Keratinocyte (primary cell): Measurements from ENCODE around the gene HOXB6. TPM values are rescaled to one million over a fixed set of nuclear protein-coding genes. Genes with fewer than 3 reads are reported as not detected.
A peak's percentile ranks its signal among the peaks of the same experiment; 100 is the strongest.

Experiments used
- DNase-seq: peaks from one replicate; pipeline ENCODE4 v3.0.0-alpha.2; 2011; ENCODE audit warnings: low read depth, missing footprints, low spot score
- FAIRE-seq: peaks from 2 replicates; lab custom pipeline; 2011; peaks lifted over from hg19 to GRCh38; lab: Jason Lieb, UNC
- H2AFZ ChIP-seq: 2 replicates; pipeline ENCODE4 v1.6.0; 2012; ENCODE audit warnings: low read length, control low read depth, inconsistent platforms; ENCODE audit not compliant: control insufficient read depth
- H3K27ac ChIP-seq: 2 replicates; pipeline ENCODE4 v1.5.1; 2011; ENCODE audit warnings: low read length; ENCODE audit not compliant: control insufficient read depth, insufficient read depth
- H3K27me3 ChIP-seq: 3 replicates; pipeline ENCODE4 v1.6.0; 2011; ENCODE audit warnings: low read length; ENCODE audit not compliant: control insufficient read depth, insufficient read depth; ENCODE audit errors: extremely low read depth
- H3K36me3 ChIP-seq, 2 experiments: 2 replicates in 1 of 2; 3 replicates in 1 of 2; pipeline ENCODE4 v1.5.1; 2011; ENCODE audit warnings: low read length in 2 of 2, mild to moderate bottlenecking in 1 of 2; ENCODE audit not compliant: control insufficient read depth in 2 of 2, insufficient read depth in 2 of 2; ENCODE audit errors: extremely low read depth in 1 of 2
- H3K4me1 ChIP-seq: 3 replicates; pipeline ENCODE4 v1.5.1; 2011; ENCODE audit warnings: low read length; ENCODE audit not compliant: control insufficient read depth, insufficient read depth; ENCODE audit errors: extremely low read depth
- H3K4me2 ChIP-seq: 3 replicates; pipeline ENCODE4 v1.6.0; 2011; ENCODE audit warnings: low read depth, low read length; ENCODE audit not compliant: control insufficient read depth, insufficient read depth; ENCODE audit errors: extremely low read depth
- H3K4me3 ChIP-seq, 3 experiments: fragments of 200-600 bp in 1 of 3; sonication (generic) in 1 of 3; 2 replicates in 2 of 3; 3 replicates in 1 of 3; pipeline ENCODE4 v1.5.1; 2011 to 2016; ENCODE audit warnings: low read length in 3 of 3, mild to moderate bottlenecking in 3 of 3, control low read depth in 2 of 3, inconsistent platforms in 1 of 3, low read depth in 1 of 3, mixed read lengths in 1 of 3, mixed run types in 1 of 3, moderate library complexity in 1 of 3; ENCODE audit not compliant: control insufficient read depth in 2 of 3, insufficient read depth in 2 of 3; ENCODE audit errors: extremely low read depth in 1 of 3
- H3K79me2 ChIP-seq: 2 replicates; pipeline ENCODE4 v1.6.0; 2012; ENCODE audit warnings: low read length; ENCODE audit not compliant: control insufficient read depth, insufficient read depth
- H3K9ac ChIP-seq: 3 replicates; pipeline ENCODE4 v1.6.0; 2011; ENCODE audit warnings: low read length; ENCODE audit not compliant: control insufficient read depth, insufficient read depth; ENCODE audit errors: extremely low read depth
- H3K9me1 ChIP-seq: 3 replicates; pipeline ENCODE4 v1.6.0; 2011; ENCODE audit warnings: low read length; ENCODE audit not compliant: control insufficient read depth, insufficient read depth; ENCODE audit errors: extremely low read depth
- H3K9me3 ChIP-seq: 2 replicates; pipeline ENCODE4 v1.5.1; 2012; ENCODE audit warnings: low read depth, low read length; ENCODE audit not compliant: control insufficient read depth
- H4K20me1 ChIP-seq: 3 replicates; pipeline ENCODE4 v1.6.0; 2011; ENCODE audit warnings: low read length; ENCODE audit not compliant: control insufficient read depth, insufficient read depth; ENCODE audit errors: extremely low read depth
- CTCF ChIP-seq, 3 experiments: IDR thresholded peaks in 1 of 3; conservative IDR thresholded peaks in 1 of 3; optimal IDR thresholded peaks in 1 of 3; 2 replicates in 2 of 3; 3 replicates in 1 of 3; pipeline versions ENCODE3 to v1.5.1; 2011; ENCODE audit warnings: low read length in 3 of 3, mild to moderate bottlenecking in 3 of 3, moderate library complexity in 2 of 3, control low read depth in 1 of 3, inconsistent platforms in 1 of 3; ENCODE audit not compliant: insufficient read depth in 2 of 3; ENCODE audit errors: extremely low read depth in 1 of 3
- EZH2 ChIP-seq: IDR thresholded peaks from one replicate; pipeline ENCODE4 v1.6.1; 2012; ENCODE audit warnings: inconsistent platforms, mild to moderate bottlenecking, low read length, moderate library complexity
- dilution Hi-C: fragments of 300-500 bp; cut with MboI; formaldehyde crosslinking; loops from one replicate; pipeline ENCODE4 v1.7.0; 2020; ENCODE audit warnings: low sequenced_read_pairs; ENCODE audit not compliant: extremely low pct_ligation_motif_present
- polyA plus RNA-seq, 5 experiments: library from polyadenylated mRNA; depleted of rRNA in 3 of 5; stranded (reverse) in 3 of 5; stranded (forward) in 1 of 5; unstranded in 1 of 5; fragments of >200 nt; gene quantifications; 1 replicate in 1 of 5; 2 replicates in 3 of 5; 3 replicates in 1 of 5; pipeline versions ENCODE4 v1.2.1 to v1.2.3, GENCODE V29; 2011 to 2012; ENCODE audit warnings: missing spikeins in 2 of 5, low read depth in 1 of 5, low replicate concordance in 1 of 5

The HOXB6 gene
- polyA plus RNA-seq, 1 donor (not counting 4 experiments of a cell fraction or from before 2014, with no cell fraction given), result 0.62 TPM

GRCh38 chr17:48601539-48602425 is 3.0 kb downstream of the HOXB6 start:
- Histone ChIP-seq H3K4me3 (peak overlapping the region in 1 of 3 experiments; percentile 56), H3K79me2 (no peaks in the 10 kb centered on the region), H3K9ac (no peak overlapping the region), H2AFZ (no peak overlapping the region), H3K9me1 (no peaks in the 10 kb centered on the region), H3K27ac (no peak overlapping the region), H3K4me2 (no peak overlapping the region), H3K9me3 (no peaks in the 10 kb centered on the region), H3K36me3 (no peaks in the 10 kb centered on the region), H3K27me3 (peaks cover 100% of the 10 kb centered on the region), H3K4me1 (peaks cover 9% of the 10 kb centered on the region), H4K20me1 (no peaks in the 10 kb centered on the region)
- DNase-seq, result no peak
- no peak for FAIRE-seq
- TF ChIP-seq EZH2 (peak; percentile 90), CTCF (optimal IDR thresholded peaks at IDR 0.05 in 1 of 3, IDR thresholded peaks at IDR 0.05 in 1 of 3, conservative IDR thresholded peaks at IDR 0.05 in 1 of 3; ENCODE audit: extremely low read depth in 1 of 3, insufficient read depth in 2 of 3, low read length in 3 of 3) (no peak)
- dilution Hi-C loops, result no loop called here

- no peaks in the 10 kb centered on the region for H3K9me1 ChIP-seq
- no peaks in the 10 kb centered on the region for H4K20me1 ChIP-seq
- no peaks in the 10 kb centered on the region for H3K79me2 ChIP-seq
- H3K27me3 ChIP-seq, result peaks cover 100% of the 10 kb centered on the region
- no peak overlapping the region for H3K4me3 ChIP-seq
- FAIRE-seq (no peak), DNase-seq (no peak)
- H3K4me1 ChIP-seq, result peaks cover 14% of the 10 kb centered on the region
- no peak overlapping the region for H3K4me2 ChIP-seq
- no peak overlapping the region for H3K27ac ChIP-seq
- H3K9ac ChIP-seq, result no peak overlapping the region
- H3K9me3 ChIP-seq, result no peaks in the 10 kb centered on the region
- no peaks in the 10 kb centered on the region for H3K36me3 ChIP-seq
- H2AFZ ChIP-seq, result no peak overlapping the region
- dilution Hi-C loops, result no loop called here
- TF ChIP-seq CTCF (optimal IDR thresholded peaks at IDR 0.05 in 1 of 3, IDR thresholded peaks at IDR 0.05 in 1 of 3, conservative IDR thresholded peaks at IDR 0.05 in 1 of 3; ENCODE audit: extremely low read depth in 1 of 3, insufficient read depth in 2 of 3, low read length in 3 of 3) (no peak), EZH2 (no peak)
Observed at GRCh38 chr17:48601207-48601538, 3.6 kb downstream of the HOXB6 start.
